HG03045 (cell line): ENCODE data around the gene CSF1R.

Source experiments
- ATAC-seq: cut with Tn5 transposase; IDR thresholded peaks from one replicate; pipeline ENCODE4 v1.9.1; 2021; ENCODE audit warnings: mild to moderate bottlenecking, moderate library complexity; ENCODE audit not compliant: unreplicated experiment

The CSF1R gene

GRCh38 chr5:150073677-150074076 lies 12.7 kb downstream of the CSF1R start:
- ATAC-seq = no peak

- ATAC-seq = no peak
Observed at GRCh38 chr5:150073086-150073625, 13.2 kb downstream of the CSF1R start.

DNA sequence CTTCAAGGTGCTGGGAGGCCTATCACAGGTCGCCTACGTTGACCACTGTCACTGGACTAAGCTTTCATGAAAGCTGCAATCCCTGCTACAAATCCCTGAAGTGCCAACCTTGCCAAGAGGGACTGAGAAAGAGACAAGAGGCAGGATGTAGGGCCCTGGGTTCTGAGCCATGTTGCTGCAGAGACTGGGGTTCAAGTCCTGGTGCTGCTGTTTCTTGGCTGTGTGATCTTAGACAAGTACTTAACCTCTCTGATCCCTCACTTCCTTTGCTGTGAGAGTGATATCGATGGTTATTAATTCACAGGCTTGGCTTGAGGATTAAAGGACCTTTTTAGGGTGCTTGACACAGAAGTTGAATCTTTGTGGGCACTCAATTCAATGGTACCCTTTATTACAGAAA lies 15.5 kb downstream of the CSF1R start:
- no peak for ATAC-seq

GRCh38 chr5:150069672-150070627 lies 16.4 kb downstream of the CSF1R start:
- ATAC-seq = no peak

GRCh38 chr5:150068961-150069645 lies 17.3 kb downstream of the CSF1R start:
- ATAC-seq = no peak

DNA sequence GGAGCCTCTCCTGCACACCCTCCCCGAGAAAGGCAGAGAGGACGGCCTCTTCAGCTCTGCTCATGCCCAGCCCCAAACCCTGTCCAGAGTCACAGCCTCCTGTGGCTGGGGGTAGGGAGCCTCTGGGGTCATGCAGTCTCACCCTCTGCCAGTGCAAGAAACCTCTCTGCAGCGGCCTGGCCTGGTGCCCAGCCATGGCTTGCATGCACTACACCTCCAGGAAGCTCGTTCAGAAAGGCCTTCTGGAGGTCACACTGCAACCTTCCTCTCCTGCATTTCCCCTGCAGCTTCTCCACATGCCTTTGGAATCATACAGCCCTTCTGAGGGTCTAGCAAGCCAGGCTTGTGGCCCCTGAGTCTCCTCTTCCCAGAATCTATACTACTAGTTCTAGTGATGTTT lies 17.9 kb downstream of the CSF1R start:
- no peak for ATAC-seq

DNA sequence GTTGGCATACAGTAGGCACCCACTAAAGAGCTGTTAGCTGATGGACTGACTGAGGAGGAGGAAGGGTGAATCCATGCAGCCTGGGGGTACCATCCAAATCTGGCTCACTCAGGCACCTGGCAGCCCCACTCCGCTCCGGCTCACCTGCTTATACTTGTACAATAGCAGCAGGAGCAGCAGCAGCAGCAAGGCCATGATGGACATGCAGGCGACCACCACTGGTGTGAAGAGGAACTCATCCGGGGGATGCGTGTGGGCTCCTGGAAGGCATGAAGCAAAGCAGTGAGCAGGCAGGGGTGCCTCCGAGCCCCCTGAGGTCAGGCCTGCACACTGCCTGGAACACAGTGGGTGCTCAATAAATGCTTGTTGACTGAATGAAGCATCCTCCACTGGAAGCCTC lies 18.3 kb downstream of the CSF1R start:
- no peak for ATAC-seq

GRCh38 chr5:150067405-150067960 lies 18.9 kb downstream of the CSF1R start:
- ATAC-seq = no peak

GRCh38 chr5:150066901-150067396 lies 19.4 kb downstream of the CSF1R start:
- ATAC-seq = no peak

GRCh38 chr5:150066436-150066835 lies 19.9 kb downstream of the CSF1R start:
- no peak for ATAC-seq

DNA sequence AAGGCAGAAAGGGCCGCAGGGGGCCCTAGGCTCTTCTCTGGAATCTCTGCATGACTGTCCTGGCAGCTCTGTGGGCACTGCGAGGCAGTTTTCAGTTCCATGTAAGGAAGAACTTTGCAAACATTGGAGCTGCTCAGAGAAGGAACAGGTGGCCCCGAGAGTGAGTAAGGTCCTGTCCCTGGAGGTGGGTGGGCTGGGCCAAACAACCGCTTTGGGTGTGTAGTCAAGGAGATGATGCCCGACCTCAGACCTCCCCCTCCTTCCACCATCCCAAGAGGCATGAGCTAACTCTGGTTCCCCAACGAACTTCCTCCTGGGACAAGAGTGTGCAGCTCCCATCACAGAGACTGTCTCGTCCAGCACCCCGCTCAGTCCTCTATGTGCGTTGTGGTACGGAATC lies 20.5 kb downstream of the CSF1R start:
- no peak for ATAC-seq

DNA sequence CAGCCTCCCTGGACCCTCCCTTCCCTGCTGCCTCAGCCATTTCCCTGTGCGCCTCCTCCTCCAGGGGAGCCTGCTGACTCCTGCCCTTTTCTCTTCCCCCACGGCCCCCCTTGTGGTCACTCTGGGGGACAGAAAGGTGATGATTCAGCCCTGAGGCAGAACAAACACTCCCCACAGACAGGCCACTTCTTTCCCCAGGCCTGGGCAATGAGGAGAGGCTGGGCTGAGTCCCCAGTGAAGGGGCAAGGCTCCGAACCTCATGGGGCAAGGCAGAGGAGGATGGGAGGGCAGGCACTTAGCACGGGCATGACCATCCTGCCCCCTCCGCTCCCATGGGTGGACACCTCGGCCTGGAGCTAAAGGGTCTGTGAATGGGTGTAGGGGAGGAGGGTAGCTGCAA lies 21.0 kb downstream of the CSF1R start:
- no peak for ATAC-seq

- ATAC-seq = no peak
Observed at GRCh38 chr5:150064681-150065220, 21.6 kb downstream of the CSF1R start.

- no peak for ATAC-seq
Observed at GRCh38 chr5:150063638-150064037, 22.7 kb downstream of the CSF1R start.

- ATAC-seq = no peak
Observed at GRCh38 chr5:150062216-150062922, 24.0 kb downstream of the CSF1R start.

DNA sequence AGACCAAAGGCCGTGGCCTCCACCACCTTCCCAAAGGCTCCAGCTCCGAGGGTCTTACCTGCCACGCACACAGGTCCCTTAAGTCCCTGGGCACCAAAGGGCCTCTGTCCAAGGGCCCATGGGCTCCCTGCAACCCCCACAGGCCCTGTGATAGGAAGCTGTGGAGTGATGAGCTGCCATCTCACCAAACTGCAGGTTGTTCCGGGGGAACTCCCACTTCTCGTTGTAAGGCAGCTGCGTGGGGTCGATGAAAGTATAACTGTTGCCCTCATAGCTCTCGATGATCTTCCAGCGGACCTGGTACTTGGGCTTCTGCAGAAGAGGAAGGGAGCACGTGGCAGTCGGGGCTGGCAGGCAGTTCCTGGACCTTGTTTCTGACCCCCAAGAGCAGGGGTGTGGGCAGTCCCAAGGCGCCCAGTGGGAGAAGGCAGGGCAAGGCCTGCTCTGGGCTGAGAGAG lies 24.8 kb downstream of the CSF1R start:
- no peak for ATAC-seq

DNA sequence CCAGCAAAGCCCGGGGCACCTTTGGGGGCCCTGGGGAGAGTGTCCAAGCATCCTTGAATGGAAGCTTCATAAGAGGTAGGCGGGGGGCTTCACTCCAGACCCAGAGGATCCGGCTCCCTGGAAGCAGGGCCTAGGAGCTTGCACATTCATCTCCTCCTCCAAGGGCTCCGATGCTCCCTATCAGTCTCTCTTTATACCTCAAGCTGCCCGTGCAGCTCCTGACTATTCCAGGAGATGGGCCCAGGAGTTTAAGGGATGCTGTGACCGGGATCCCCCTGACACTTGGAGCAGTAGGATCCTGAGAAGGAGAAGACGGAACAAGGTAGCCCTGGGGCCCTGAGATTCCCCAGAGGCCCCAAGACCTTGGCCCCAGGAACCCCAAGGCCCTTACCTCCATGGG lies 25.9 kb downstream of the CSF1R start:
- ATAC-seq = no peak

- no peak for ATAC-seq
Observed at GRCh38 chr5:150059623-150060022, 26.7 kb downstream of the CSF1R start.

DNA sequence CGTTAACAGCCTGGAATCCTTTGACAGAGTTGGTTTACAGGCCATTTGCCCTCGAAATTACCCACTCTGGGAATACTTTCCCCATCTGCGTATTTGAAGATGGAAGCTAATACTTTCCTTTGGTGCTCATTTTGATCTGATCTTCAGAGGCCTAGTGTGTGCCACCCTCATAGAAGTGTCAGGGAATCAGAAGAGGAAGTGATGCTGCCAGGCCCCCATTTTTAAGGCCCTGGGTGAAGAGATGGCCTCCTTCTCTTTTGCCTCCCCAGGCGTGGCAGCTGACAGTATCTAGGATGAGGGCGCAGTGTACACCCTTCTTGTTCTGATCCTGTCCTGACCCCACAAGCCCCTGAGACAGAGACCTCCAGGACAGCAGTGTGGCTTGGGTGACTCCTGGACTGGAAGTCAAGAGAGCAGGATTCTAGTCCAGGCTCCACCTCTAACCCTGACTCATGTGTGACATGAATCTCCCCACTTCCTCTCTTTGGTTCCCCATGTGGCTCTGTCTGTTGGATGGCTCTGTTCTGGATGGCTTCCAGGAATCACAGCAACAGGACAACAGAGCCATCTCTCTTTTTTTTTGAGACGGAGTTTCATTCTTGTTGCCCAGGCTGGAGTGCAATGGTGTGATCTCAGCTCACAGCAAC lies 27.8 kb downstream of the CSF1R start:
- no peak for ATAC-seq

GRCh38 chr5:150057996-150058395 lies 28.4 kb downstream of the CSF1R start:
- no peak for ATAC-seq
